ENCODE results near the gene ANKRD65.

The ANKRD65 gene

DNA sequence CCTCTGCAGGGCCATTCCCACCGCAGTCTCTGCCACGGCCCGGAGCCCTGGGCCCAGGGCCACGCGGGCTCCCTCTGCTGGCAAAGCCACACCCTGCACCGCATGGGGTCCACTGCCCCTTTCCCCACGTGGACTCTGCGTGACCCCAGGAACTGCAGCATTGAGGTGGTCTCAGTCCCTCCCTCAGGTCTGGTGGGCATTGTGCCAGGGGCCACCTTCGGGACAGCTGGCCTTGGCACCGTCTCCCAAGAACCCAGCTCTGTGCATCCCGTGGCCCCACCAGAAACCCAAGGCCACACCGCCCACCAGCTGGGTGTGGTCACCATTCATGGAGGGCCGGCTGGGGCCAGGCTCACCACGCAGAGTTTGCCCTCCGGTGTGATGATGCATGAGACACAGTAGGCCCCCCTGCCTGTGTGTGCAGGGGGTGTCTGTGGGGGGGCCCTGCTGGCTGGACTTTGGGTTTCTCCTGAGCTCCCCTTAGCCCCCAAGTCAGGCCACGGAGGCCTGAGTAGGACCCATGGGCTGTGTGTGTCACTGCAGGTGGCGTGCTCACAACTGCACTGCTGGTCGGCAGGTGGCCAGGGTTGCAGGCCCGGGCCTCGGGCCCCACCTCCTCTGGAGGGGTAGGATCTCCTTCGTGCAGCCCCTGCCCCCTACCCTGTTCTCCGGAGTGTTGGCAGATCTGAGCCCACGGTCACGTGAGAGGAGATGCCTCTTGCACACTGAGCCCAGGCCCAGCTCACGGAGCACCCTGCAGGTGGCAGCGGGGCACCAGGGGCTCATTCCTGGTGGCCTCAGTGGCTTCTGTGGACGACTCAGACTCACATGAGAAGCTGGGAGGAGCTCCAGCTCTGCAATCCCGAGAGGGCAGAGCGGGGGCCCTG is 20.2 kb upstream of the ANKRD65 start:
- no peak for DNase-seq (ENCODE audit: low spot score)

DNA sequence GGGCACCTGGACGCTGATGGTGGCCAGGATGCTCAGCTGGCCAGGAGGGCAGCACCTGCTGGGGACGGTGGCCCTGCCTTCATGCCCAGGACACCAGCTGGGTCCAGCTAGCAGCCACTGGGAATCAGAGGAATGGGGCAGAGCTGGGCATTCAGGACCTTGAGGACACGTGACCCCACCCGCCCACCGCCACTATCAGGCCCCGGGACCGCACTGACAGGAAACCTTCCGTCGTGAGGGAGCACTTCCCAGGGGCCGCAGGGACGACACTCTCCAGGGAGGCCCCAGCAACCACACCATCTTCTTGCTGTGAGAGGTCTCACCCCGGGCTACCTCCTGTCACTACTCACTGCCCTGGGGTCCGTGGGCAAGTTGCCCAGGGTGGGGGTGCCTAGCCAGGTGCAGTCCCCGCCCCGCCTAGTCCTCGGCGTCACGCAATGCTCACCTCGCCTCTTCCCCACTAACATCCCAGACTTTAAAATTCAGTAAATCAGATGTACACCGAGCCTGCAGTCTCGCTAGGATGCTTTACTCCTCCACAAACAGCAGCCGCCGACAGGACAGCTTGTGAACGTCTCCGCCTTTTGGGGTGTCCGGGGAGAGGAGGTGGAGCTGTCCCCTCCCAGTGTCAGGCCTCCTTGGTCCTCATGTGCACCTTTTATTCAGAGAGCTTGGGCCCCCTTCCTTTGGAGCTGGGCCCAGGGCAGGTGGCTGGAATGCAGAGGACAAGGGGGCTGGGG is 19.4 kb upstream of the ANKRD65 start:
- no peak for DNase-seq (ENCODE audit: low spot score)

DNA sequence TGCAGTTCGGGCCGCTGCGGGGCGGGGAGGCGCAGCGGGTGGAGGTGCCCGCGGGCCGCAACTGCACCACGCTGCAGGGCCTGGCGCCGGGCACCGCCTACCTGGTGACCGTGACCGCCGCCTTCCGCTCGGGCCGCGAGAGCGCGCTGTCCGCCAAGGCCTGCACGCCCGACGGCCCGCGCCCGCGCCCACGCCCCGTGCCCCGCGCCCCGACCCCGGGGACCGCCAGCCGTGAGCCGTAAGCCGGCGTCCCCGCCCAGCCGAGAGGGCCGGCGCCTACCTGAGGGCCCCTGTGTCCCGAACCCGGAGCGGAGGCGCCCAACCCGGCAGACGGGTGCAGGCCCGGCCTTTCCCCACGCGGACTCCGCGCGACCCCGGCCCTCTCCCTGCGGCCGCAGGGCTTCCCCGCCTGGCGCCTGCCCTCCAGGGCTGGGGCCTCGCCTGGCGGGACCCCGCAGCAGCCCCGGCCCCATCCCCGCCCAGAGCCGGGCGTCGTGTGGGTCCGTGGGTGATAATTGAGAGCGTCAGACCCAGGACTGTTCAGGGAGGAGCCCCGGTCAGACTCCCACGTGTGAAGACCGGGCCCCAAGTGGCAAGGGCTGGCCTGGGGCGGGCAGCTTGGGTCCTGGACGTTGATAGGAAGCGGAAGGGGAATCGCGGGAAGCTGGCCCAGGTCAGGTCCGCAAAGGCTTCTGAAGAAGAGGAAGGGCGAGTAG is 18.6 kb upstream of the ANKRD65 start:
- DNase-seq (ENCODE audit: low spot score), result no peak

DNA sequence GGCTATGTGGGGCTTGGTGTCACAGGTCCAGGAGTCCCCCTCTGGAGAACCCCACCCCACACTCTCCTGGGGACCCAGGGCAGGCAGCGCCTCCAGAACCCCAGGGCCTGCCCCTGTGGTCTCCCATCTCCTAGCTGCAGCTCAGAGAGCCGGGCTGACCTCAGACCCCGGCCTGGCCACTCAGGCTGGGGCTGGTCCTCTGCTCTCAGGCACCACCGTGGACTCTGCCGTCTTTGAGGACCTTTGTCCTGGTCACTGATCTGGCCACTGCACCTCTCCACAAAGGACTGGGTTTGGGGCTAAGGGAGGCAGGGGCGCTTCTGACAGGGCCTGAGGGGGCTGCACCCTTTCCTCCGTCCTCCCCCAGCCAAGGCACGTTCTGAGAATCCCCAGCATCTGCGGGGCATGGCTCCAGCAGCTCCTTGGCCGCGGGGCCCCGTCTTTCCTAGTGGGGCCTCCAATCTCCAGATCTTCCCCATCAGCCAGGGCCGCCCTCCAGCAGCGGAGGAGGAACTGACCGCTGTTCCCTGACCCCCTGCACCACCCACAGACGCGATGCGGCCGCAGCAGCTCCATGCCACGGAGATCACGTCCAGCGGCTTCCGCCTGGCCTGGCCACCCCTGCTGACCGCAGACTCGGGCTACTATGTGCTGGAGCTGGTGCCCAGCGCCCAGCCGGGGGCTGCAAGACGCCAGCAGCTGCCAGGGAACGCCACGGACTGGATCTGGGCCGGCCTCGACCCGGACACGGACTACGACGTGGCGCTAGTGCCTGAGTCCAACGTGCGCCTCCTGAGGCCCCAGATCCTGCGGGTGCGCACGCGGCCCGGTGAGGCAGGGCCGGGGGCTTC is 17.7 kb upstream of the ANKRD65 start:
- no peak for DNase-seq (ENCODE audit: low spot score)

GRCh38 chr1:1437904-1438376 is 16.9 kb upstream of the ANKRD65 start:
- DNase-seq (ENCODE audit: low spot score), result no peak

DNA sequence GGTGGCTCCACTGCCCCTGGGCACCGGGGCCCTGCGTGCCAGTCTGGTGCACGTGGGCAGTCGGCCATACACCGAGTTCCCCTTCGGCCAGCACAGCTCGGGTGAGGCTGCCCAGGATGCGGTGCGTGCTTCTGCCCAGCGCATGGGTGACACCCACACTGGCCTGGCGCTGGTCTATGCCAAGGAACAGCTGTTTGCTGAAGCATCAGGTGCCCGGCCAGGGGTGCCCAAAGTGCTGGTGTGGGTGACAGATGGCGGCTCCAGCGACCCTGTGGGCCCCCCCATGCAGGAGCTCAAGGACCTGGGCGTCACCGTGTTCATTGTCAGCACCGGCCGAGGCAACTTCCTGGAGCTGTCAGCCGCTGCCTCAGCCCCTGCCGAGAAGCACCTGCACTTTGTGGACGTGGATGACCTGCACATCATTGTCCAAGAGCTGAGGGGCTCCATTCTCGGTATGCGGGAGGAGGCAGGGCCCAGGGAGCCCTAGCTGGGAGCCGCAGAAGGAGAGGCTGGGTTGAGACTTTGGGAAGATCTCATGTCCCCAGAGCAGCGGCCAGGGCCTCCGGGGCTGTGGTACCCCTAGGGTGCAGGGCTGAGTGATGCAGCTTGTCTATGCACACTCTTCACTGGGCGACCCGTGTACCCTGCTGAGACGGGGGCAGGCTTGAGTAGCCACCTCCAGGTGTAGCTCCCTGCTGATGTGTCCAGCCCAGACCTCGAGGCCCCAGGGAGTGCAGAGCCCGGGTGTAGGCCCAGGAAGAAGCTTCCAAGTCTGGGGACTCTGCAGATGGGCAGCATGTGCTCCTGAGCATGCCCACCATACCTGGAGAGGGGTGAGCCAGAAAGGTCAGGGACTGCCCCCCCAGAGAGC is 16.2 kb upstream of the ANKRD65 start:
- no peak for DNase-seq (ENCODE audit: low spot score)

DNA sequence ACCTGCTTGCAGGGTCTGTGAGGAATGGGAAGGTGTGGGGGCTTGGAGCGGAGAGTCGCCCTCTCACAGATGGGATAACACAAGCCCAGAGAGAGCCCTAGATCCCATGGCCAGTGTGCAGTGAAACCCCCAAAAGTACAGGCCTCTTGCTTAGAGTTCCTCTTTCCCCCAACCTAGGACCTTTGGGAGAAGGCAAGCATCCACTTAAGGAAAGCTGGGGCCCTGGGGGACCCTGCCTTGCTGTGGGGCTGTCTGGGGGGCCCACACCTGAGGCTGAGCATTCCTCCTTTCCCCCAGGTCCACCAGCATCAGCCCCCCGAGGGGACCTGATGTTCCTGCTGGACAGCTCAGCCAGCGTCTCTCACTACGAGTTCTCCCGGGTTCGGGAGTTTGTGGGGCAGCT is 15.6 kb upstream of the ANKRD65 start:
- DNase-seq (ENCODE audit: low spot score), result no peak

- no peak for DNase-seq (ENCODE audit: low spot score)
Observed at GRCh38 chr1:1435911-1436629, 15.0 kb upstream of the ANKRD65 start.

DNA sequence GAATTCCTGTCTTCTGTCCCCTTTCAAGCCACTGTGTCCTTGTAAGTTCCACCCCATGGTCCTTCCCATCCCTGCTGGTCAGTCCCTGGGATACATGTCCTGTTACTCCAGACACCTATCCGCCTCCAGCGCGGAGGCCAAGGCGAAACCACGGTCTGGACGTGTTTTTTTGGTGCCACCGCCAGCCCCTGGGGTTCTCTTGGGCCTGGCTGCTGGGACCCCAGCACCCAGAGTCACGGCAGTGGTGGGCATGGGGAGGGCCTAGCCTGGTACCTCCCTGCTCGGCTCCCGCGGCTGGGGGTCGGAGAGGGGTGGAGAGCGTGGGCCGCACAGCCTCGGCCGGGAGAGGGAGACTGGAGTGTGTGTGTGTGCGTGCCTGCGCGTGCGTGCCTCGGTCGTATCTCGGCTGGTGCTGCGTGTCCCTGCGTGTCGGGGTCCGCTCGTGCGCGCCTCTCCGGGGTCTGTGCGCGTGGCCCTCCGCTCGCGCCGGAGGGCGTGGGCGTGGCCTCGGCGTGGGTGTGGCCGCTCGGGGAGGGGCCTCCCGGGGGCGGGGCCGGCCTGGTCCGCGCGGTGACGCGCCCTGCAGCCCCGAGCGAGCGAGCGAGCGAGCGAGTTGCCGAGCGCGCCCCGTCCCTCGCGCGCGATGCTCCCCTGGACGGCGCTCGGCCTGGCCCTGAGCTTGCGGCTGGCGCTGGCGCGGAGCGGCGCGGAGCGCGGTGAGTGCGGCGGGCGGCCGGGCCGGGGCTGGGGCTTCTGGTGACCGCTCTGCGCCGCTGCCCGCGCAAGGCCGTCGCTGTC is 14.2 kb upstream of the ANKRD65 start, which contains the start of gene VWA1:
Gene VWA1 (plus strand): TSS at position 585 of the 798 bp plus-strand sequence. CDS start 59 bp downstream, at position 644.
- DNase-seq (ENCODE audit: low spot score), result peak; percentile 81

- no peak for DNase-seq (ENCODE audit: low spot score)
Observed at GRCh38 chr1:1434824-1435105, 13.7 kb upstream of the ANKRD65 start.

DNA sequence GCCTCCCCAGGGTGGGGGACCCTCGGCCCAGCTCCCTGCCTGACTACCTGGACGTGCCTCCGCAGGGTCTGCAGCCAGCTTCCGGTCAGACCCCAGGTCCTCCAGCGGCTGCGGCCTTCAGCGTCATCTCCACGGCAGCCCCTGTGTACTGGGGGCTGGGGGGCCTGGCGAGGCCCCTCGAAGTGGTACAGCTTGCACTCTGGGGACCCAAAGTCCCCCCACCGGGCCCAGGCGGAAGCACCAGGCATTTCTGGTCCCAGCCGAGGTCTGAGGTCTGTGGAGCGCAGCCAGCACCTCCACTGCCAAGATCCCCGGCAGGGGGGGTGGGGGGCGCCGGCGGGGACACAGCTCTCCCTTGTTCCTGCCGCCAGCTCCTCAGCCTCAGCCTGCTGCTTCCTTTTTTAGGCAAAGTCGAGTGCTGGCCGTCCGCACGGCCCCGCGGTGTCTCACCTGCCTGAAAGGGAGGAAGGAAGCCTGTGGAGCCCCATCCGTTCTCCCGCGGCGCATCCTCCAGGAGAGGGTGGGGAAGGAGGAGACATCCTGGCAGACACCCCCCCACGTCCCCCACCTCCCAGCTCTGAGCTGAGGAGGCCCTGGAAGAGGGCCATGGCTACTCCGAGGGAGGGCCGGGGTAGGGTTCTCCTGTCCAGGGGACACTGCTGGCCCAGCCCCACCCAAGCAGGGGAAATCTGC is 13.2 kb upstream of the ANKRD65 start:
- peak; percentile 84 for DNase-seq (ENCODE audit: low spot score)

GRCh38 chr1:1433804-1434130 is 12.7 kb upstream of the ANKRD65 start:
- DNase-seq (ENCODE audit: low spot score), result no peak

DNA sequence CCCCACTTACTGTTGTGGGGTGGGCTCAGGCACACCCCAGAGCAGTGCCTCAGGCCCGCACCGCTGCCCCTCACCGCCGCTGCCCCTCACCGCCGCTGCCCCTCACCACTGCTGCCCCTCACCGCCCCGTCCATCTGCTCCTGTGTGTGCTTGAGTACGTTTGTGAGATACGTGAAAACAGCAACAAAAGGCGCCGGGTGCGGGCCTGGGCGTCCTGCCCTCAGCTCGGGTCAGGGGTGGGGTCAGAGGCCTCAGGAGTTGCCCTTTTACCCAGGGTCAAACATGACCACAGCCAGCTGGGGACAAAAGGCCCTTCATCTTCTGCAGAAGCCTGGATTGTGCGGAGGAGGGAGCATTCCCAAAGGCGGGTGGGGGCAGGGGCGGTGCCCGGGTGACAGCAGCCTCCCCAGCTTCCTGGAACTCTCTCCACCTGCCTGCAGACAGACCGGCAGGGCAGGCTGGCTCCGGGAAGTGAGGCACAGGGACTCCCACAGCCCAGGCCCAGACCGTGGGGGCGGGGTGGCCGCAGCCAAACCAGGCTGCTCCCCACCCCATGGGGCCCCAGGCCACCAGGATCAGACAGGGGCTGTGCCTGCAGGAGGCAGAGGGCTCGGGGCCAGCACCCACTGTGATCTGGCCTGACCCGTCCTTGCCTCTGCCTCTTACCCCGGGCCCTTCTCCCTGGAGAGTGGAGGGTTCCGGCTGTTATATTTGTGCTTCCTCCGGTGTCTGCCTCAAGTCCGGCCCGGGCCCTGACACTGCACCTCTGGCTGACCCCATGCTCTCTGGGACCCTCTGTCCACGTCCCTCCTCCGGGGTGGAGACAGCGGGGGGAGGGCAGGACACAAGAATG is 12.1 kb upstream of the ANKRD65 start:
- DNase-seq (ENCODE audit: low spot score), result peak; percentile 91

DNA sequence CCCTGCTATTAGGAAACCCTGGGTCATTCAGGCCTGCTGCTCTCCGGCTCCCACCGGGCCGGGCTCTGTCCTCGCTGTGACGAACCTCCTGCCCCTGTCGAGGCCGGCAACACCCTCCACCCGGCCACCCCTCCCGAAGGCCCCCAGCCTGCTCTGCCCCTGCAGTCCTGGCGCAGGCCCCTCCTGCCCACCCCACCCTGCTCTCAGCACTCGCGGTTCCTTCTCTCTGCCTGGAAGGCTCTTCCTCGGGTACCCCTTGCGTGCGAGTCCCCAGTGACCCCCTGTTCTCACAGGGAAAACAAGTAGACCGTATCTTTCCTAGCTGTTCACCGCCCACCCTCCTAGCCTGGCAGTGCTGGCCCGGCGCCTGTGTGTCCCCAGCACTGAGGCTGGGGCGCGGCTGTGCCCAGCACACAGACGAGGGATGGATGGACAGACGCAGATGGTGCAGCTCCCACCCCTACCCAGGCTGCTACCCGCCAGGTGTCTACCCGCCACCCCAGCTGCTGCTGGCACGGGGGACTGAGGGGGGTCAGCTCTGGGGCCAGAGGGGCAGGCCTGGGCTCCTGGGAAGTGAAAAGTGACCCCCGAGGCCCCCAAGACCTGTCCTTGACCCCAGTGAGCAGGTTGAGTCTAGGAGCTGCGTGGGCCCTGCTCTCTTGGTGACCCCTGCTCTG is 11.3 kb upstream of the ANKRD65 start:
- no peak for DNase-seq (ENCODE audit: low spot score)

GRCh38 chr1:1431845-1432273 is 10.8 kb upstream of the ANKRD65 start:
- DNase-seq (ENCODE audit: low spot score), result peak; percentile 60

DNA sequence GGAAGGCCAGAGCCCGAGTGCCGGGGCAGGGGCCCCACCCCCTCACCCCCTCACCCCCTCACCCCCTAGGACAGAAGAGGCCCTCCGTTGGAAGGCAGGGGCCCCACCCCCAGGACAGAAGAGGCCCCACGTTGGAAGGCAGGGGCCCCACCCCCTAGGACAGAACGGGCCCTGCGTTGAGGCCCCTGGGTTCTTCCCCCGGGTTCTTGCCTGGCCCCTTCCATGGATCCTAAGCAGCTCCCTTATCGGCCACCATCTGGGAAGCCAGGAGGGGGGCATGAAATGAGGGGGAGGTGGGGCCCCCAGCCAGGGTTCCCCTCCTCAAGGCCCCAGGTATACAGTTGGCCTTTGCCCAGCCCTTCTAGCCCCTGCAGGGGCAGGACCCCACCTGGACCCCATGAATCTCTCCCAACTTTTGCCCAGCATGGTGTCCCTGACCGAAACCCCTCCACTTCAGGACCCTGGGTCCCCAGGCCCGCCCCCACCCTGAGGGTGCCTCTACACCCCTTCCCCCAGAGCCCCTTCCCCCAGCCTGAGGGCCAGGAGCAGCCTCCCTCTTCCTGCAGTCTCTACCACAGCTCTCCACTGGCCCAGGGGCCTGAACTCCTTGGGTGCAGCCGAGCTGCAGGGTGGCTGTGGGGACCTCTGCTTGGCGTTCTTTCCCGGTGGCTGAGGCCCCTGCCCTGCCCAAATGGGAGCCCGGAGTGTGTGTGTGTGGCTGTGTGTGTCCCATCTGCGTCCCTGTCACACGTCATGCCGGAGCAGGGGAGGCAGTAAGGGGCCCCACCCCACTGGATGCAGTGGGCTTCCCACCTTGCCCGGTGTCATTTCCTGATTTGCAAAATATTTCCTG is 10.1 kb upstream of the ANKRD65 start:
- DNase-seq (ENCODE audit: low spot score), result no peak

All from globus pallidus (tissue), 1 donor.